ENCODE measurements around the gene ICOSLG.
"Not testable (repeated sequence)": the region's sequence is repeated elsewhere in the genome, so short reads cannot be mapped to it uniquely, and the experiment has no call there.

The ICOSLG gene

DNA sequence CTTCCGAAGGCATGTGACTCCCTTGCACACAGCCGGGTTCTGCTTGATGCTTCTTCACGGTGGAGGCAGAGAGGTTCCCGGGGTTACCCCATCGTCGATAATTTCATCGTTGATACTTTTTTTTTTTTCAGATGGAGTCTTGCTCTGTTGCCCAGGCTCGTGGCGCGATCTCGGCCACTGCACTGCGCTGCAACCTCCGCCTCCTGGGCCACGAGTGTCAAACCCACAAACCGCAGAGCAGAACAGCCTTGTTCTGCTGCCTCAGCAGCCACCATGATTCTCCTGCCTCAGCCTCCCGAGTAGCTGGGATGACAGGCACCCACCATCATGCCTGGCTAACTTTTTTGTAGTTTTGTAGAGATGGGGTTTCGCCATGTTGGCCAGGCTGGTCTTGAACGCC, 20.1 kb downstream of the ICOSLG start:
- DNase-seq: not testable (repeated sequence)

DNA sequence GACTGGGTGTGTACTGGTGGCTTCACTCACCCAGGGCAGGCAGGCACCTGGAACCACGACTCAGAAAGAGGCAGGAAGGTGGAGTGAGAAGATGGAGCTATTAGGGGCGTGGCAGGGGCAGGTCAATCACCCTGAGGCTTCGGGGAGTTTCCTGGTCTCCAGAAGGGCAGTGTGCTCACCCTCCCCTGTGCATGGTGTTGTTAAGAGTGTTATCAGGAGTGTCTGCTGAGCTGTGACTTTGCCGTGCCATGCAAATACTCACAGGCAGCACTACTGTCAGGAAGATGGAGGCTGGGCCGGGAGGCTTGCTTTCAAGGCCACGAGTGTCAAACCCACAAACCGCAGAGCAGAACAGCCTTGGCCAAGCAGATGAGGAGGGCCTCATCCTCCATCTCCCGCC, 22.3 kb downstream of the ICOSLG start:
- DNase-seq: not testable (repeated sequence)

DNA sequence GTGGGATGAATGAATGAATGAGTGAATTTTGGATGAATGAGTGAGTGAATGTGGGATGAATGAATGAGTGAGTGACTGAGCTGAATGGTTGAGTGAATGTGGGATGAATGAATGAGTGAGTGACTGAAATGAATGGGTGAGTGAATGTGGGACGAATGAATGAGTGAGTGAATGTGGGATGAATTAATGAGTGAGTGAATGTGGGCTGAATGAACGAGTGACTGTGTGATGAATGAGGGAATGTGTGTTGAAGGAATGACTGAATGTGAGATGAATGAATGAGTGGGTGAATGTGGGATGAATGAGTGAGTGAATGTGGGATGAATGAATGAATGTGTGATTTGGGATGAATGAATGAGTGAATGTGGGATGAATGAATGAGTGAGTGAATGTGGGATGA, 28.8 kb downstream of the ICOSLG start:
- DNase-seq: not testable (repeated sequence)

DNA sequence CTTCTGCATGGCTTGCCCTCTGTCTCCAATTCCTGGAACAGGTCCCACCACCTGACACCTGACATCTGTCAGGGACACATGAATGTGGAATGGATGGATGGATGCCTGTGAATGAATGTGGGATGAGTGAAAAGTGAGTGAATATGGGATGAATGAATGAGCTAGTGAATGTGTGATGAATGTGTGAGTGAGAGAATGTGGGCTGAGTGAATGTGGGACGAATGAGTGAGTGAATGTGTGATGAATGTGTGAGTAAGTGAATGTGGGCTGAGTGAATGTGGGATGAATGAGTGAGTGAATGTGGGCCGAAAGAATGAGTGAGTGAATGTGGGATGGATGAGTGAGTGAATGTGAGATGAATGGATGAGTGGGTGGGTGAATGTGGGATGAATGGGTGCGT, 29.2 kb downstream of the ICOSLG start:
- DNase-seq: not testable (repeated sequence)

DNA sequence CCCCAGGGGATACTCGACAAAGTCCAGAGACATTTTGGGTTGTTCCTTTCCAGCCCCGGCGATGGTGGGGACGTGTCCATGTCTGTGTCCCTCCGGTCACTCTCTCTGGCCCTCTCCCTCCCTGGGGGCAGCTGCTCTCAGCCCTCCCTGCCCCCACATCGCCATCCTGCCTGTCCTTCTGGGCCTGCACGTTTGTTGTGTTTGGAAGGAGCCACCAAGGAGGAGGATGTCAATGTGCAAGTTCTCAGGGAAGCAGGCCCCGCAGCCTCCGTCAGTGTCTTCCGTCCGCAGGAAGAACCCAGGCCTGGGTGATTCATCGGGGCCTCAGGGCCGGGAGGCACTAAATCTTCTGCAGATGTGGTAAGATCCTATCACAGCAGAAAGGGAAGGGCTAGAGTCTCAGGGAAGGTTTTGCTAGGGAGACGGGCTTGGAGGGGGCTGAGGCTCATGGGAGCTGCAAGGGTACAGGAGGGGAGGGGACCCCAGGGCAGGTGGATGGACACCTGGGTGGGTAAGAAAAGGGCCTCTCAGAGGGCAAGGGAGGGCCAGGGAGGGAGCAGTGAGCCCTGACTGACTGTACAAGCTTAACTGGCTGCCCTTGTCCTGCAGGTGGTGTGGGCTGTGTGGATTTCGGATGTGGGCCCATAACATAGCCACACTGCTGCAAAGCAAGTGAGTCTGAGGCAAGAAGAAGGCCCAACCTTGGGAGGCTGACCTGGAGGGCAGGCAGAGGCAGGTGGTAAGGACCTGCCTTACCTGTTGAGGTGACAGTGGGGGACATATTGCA, 32.7 kb downstream of the ICOSLG start:
- DNase-seq: not testable (repeated sequence)

DNA sequence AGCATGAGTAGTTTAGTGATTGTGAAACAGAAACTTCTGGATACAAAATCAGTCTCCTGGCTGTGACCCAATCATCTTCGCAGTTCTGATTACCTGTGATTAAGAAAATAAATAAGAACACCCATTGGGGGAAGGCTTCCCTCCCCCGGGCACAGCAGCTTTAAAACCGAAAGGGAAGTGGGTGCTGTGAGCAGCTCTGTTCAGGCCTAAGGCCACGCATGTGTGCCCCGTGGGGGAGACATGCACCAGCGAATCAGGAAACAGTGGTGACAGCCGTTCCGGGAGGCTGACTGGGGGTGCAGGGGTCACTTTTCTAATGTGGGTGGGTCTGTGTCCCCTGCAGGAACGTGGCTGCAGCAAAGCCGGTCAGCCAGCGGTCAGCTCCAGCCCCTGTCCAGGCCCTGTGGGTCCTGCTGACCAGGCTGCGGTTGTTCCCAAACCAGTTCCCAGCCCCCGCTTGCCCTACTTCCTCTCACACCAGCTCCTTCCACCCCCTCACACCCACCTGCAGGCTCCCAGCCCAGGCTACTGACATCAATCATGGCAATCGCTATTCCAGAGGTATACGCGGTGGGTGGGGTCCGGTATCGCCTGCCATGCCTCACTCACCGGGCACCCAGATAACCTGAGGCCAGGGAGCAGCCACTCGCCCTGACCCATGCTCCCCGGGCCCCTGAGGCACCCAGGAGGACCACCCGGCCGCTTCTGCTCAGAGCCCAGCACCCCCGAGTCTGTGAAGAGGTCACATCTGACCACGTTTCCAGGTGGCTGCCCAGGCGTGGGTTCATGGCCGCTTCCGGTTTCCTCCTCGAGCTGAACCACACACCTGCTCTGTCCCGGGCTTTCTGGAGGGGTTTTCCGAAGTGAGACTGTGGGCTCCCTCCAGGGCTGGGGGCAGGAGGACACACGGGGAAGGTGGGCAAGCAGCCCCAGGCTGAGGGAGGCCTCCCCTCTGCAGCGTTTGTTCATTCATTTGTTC, 33.8 kb downstream of the ICOSLG start:
- not testable (repeated sequence) for DNase-seq

DNA sequence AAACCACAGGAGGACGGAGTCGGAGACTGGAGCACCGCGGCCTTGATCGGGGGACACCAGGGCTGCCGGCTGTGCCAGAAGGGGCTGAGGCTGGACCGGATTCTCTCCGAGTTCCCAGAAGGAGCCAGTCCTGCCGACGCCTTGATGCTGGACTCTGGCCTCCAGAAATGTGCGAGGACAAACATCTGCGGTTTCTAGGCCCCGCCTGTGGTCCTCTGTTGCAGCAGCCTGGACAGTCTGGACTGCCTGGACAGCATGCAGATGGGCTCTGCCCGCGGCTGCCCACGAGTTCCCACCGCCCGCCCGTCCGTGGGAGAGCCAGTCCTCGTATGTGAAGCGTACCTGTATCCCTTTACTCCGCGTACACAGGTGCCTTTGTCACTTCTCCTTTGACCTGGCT, 34.6 kb downstream of the ICOSLG start:
- not testable (repeated sequence) for DNase-seq

DNA sequence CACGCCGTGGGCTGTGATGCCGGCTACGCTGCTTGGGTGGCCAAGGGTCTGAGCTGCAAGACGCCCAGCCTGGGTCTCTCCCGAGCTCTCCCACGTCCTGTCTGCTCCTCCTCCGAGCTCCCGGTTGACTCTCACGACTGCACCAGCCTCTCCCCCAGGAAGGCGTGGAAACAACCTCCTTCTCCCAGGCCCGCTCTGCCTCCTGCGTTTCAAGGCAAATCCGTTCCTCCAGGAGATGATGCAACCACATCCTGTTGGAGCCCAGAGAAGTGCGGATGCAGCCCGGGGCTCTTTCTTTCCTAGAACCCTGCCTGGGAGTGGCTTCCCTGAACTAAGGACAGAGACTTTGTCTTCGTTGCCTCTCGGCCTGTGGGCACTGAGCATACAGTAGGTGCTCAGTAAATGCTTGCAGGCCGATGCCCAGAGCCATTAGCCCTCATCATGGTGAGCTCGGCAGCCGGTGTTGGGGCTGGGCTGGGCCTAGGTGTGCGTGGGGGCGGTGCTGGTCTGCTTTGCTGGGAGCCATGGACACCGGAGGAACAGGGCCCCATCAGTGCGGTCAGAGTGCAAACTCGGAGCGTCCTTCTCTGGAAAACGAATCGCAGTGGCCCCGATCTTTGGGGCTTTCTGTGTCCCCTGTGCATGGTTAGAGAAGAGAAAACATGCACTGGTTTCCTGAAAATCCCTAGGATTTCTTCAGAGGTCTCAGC, 38.0 kb downstream of the ICOSLG start:
- not testable (repeated sequence) for DNase-seq

DNA sequence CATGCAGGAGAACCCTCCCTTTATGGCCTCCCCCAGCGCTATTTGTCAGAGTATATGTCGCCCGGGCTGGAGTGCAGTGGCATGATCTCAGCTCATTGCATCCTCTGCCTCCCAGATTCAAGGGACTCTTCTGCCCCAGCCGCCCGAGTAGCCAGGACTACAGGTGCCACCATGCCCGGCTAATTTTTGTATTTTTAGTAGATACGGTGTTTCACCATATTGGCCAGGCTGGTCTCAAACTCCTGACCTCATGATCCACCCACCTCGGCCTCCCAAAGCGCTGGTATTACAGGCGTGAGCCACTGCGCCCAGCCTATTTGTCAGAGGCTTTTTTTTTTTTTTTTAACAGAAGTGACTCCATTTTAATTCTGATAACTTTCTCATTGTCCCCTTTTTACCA, 40.7 kb downstream of the ICOSLG start:
- DNase-seq: not testable (repeated sequence)

DNA sequence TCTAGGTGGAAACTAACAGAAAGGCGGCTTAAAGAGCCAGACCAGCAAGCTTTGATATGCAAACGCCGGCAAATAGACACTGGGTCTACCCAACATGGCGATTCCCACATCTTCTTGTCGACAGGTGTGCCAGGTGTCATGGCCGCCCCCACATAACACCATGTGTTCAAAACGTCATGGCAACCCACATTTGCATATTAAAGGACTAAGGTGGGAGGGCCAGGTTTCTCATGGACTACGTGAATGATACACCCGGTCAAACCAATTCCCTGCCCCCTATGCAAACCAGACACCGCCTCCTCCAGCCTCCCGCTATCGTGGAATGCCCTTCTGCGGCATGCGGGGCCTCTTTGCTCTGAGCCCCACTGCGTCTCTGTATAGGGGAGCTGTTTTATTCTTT, 41.3 kb downstream of the ICOSLG start:
- no peak for DNase-seq

DNA sequence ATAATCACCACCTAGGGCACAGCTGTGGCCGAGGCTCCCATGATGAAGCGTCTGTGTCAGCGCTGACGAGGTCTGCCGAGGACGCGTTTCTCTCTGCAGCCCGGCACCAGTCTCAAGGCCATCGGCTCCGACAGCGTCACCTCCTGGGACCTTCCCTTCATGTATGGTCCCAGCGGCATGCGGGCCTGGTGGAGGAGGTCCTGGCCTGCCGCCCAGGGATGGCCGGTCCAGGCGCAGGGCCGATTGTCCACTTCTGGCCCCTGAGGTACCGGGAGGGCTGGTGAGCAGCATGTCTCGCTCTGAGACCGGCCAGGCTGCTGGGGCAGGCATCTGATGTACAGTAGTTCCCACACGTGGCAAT, 43.6 kb downstream of the ICOSLG start:
- not testable (repeated sequence) for DNase-seq

DNA sequence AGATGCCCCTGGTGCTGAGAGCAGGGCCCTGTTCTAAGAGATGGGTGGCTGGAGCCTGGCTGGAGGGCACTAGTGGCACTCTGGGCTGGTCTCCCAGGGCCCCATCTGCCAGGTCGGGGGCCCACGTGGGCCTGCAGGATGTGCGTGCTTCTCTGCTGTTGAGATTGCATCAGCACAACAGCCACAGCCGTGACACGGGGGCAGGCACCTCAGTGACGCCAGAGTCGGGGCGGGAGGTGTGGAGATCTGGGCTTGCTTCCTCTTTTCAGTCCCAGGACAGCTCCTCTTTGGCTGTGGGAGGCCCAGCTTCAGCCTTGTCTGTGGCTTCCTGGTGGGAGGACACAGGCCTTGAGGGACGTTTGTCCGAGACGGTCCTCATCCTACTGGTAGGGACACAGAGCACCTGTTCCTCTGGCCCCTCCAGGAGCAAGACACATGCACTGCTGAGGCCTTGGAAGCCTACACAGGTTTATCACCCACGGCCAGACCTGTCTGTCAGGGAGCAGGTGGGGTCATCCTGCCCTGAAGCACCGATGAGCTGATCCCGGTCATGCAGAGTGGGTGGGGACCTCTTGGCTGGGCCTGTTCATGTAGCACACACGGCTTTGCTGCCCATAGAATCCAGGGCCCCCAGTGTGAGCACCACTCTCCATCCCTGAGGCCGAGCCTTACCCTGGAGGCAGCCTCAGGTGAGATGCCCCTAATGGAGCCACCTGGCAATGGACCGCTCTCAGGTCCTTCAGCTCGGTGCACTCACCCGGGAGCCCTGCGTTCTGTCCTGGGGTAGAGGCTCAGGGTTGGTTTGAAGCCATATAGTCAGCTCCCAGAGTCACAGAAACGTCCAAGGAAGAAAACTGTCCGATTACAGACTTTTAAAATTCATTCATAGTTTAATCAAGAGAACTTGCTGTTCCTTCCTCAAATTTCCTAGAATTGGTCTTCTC, 44.3 kb downstream of the ICOSLG start:
- DNase-seq: peak in 5 of 14 donors; percentile 4 to 50 (median 24)

DNA sequence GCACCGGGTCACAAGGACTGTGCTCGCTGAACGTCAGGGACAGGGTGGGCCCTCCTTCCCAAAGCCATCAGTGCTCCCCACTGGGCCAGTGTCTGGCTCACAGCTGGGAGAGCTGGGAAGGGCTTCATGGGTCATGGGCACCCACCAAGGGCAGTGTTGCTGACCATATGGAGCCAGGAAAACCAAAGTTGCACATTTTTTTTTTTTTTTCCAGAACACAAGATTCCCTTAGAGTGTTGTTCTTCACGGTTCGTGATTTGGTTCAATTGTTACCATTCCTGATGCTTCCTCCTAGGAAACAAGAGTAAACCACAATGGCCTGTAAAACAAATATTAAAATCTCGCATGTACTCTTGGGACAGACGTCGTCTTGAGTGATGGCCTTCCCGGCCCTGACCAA, 45.9 kb downstream of the ICOSLG start:
- DNase-seq: not testable (repeated sequence)

DNA sequence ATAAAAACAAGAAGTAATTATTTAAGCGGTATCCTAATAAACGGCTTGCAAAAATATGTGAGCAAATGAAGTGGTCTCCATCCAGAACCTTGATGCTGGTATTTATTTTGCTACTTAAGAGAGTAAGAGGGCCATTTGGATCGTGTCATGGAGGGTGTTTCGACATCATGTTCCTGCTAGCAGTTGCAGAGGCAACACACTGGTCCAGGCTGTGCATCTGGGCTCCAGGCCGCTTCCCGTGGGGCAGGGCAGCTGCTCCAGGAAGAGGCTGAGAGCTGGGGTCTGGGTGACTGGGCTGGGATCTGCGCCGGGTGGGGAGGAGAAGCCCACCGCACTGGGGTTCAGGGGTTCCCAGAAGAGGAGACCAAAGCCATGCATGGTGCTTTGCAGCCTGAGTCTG, 46.3 kb downstream of the ICOSLG start:
- not testable (repeated sequence) for DNase-seq

DNA sequence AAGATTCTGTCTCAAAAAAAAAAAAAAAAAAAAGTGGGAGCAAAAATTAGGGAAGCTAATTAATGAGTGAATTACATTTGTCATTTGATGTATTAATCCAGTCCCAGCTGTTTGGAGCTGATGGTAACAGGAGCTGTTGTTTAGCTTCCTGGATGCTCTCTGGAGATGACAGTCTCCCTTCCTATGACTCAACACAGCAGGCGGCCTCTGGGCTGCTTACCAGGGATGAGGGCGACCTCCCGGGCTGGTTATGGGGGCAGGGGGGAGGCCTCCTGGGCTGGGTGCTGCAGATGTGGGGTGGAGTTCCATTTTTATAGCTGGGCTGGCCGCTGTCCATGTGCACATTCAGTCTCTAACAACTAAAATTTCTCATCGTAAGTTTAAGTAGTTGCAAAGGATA, 47.6 kb downstream of the ICOSLG start:
- DNase-seq: not testable (repeated sequence)

DNA sequence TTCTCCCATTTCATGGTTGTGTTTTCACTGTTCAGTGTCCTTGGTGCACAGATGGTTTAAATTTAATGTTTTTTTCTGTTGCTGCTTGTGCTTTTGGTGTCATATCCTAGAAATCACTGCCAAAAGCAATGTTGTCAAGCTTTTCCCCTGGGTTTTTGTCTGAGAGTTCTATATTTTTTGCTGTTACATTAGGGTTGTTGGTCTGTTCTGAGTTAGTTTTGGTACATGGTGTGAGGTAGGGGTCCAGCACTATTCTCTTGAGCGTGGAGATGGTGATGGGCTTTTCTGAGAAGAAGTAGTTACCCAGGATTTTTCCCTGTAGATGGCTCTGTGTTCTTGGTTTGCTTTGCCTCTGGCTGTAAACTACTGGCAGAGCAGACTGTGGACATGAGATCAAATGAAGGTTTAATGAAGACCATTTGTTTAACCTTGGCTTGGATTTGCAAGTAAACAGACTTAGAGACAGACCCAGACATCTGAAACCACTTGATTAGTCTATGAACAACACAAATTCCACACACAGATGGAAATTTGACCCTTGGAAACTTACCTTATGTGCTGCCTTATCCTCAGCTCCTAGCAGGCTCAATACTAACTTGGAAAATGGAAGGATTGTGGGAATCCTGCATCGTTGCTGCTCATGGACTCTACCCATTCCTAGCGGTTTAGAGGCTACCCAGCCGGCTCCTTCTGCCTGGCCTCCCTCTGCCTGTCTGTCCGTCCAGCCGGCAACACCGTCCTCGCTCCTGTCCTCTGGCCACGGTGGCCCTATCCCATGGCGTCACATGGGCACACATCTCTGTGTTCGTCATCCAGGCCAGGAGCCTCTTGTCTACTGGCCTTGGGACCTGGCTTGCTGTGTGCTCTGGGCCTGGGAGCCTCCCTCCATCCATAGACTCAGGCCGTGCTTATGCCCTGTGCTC, 50.1 kb downstream of the ICOSLG start:
- DNase-seq: not testable (repeated sequence)

DNA sequence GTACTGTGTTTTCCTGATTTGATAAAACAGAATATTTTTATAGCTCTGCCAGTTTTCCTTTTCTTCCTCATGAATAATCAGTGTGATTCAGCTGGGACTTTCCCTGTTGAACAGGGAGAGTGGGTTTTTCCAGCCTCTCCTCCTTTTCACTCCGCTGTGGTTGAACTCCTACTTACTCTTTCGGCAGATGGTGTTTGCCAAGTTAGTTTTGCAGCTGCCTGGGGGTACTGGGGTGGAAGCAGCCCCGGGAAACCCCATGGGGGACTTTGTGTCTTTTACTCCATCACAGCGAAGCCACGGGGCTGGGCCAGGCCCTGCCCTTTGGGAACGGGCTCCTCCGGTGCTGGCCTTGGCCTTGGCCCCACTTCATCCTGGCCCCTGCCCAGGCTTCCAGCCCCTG, 55.9 kb downstream of the ICOSLG start:
- DNase-seq: not testable (repeated sequence)

DNA sequence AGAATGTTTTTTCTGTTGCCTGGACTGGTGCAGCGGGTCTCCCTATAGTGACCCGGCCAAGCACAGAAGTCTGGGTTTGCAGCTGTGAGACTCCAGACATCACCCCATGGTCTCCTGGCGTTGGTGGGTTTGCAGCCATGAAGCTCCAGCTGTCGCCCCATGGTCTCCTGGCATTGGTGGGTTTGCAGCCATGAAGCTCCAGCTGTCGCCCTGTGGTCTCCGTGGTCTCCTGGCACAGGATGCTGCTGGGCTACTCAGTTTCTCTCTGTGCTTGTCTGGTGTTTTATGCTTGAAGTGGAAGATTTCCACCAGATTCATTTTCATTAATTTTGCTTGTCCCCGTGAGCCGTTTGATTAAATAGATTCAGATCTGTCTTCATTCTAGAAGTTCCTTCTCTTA, 58.5 kb downstream of the ICOSLG start:
- not testable (repeated sequence) for DNase-seq

DNA sequence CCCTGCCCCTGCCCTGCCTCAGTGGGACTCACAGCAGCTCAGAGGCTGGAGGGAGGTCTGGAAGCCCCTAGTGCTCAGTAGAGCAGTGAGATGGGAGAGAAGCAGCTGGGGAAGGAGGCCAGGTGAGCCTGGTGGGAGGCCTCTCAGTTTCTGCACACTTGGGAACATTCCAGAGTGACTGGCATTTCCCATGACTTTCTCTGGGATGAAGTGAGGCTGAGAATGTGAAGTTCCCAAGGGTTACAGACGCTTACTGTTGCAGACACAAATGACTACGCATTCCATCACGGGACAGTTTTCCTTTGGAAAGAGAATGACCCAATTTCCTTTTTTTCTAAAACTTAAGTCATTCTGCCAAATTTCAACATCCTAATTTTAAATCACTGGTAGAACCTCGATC, 59.2 kb downstream of the ICOSLG start:
- DNase-seq: not testable (repeated sequence)

DNA sequence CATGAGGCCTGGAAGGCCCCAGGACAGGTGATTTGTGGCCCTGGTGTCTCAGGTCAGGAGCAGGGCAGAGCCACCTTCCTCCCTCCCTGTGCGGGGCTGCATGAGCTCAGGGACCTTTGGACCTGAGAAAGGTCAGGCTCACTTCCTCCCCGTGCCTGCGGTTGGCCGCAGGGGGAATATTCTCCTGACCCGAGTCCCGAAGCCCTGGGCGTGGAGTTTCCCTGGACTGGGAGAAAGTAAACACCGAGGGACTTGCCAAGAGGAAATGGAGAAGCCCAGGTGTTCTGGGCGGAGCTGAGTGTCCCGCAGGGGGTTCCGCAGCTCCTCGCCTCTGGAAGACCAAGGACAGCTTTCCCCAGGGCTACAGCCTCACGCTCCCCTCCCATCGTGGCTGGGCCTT, 64.6 kb downstream of the ICOSLG start:
- not testable (repeated sequence) for DNase-seq
